Fibroblast of skin of abdomen (primary cell): ENCODE results near the gene SLC35F3.

ENCODE experiments used
- DNase-seq: peaks from one replicate; pipeline ENCODE4 v3.0.0-alpha.2; 2013

Gene SLC35F3

DNA sequence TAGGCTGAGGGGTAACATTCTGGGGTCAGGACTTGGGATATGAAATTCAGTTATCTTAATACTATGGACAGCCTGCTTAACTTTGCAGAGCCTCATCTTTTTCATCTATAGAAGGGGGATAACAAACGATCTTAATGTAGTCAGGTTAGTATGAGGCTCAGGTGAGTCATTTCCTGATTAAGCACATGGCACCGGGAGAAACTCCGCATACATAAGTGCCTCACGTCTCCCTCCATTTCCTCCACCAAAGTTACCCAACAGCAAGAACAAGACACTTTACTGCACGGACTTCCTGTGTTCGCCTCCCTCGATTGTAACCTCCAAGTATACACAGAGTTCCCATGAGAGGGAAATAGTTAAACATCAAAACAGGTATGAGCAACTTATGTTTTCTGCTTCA lies 356.1 kb downstream of the SLC35F3 start:
- DNase-seq, result no peak

DNA sequence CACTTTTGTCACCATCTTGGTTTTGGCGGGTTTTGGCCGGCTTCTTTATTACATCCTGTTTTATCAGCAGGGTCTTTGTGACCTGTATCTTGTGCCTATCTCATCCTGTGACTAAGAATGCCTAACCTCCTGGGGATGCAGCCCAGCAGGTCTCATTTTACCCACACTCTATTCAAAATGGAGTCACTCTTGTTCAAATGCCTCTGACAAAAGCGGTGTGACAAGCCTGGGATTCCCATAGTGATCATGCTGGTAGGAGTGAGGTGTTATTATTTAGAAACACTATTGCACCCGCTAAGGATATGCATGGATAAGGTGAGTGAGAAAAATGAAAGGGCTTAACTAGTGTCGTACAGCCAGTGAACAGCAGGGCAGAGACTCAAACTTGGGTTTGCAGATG lies 357.1 kb downstream of the SLC35F3 start:
- no peak for DNase-seq

DNA sequence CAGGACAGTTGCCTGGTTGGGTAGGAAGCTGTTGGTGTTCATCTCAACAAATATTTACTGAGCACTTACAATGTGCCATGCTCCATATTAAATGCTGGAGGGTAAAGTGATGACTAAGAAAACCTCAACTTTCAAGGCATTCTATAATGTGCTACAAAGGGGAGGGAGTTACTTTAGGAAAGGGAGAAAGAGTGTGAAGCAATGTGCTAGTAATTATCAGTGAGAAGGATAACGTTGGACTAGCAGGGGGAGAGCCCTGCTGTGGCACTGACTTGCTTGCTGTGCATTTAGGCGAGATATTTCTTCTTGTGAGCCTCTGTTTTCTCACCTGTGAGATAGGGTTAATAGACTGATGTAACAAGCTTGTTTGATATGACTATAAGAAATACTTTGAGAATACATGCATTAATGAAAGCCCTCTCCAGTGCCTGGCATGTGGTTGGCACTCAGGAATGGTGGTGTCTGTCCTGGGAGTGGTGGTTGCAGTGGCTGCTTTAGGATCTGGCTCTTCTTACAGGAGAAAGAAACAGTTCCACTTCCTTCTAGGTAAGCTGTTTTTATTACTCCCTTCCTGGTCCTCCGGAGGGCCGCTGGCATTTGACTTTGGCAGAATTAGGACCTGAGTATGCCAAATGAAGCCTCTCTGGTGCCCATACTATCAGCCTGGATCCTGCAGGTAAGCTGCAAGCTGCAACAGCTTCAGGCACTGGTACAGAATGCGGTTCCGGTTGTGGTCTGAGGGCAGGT lies 357.7 kb downstream of the SLC35F3 start:
- DNase-seq, result no peak

DNA sequence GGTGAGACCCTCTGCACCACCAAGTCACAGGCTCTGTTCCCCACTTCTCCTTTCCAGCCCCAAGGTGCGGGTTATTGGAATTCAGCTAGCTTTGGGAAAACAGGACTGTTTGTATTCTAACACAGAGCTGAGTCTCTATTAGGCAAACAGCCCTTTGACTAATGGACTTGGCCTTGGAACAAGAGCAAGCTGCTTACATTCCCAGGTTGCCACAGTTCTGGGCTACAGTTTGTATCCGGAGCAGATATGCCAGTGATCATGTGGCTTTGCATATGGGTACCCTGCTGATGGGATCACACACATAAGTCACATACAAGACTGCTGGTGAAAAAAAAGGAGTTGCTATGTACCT lies 358.3 kb downstream of the SLC35F3 start:
- DNase-seq, result no peak

DNA sequence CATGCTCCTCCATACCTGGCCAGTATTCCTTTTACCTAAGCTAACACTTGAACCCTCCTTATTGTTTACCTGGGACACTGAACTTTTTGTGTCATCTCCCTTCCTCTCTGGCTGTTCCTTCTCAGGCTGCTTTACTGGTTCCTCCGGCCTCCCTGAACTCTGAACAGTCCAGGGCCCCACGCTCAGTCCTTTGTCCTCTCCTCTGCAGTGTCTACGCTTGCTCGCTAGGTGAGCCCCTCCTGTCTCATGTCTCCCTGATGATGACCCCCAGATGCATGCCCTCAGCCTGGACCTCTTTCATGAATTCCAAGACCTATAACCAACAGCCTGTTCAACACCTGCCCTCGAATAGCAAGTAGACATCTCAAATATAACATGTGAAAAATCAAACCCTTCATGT lies 360.4 kb downstream of the SLC35F3 start:
- no peak for DNase-seq

DNA sequence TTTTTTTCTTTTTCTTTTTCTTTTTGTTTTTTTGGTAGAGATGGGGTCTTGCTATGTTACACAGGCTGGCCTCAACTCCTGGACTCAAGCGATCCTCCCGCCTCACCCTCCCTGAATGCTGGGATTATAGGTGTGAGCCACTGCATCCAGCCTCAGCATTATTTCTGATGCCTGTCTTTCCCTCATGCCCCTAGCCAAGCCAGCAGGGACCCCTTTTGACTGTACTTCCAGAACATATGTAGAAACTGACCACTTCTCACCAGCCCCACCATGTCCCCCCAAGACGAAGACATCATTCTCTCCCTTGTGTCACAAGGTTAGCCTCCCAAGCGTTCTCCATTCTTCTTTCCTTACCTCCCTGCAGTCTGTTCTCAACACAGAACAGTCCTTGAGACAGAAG lies 360.8 kb downstream of the SLC35F3 start:
- DNase-seq, result no peak

DNA sequence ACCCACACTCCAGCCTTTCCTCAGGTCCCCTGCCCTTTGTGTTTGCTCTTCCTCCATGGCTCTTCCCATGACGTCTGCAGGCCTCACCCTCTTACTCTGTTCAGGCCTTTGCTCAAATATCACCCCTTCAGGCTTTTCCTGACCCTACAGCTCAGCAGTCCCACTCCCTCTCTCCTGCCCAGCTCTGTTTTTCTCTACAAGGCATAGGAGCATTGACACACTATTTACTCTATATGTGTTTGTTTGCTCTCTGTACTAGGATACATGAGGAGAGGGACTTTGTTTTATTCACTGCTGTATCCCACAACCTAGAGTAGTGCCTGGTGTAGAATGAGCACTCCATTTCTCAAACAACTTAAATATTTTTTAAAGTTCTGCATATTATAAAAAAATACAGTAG lies 361.4 kb downstream of the SLC35F3 start:
- no peak for DNase-seq

DNA sequence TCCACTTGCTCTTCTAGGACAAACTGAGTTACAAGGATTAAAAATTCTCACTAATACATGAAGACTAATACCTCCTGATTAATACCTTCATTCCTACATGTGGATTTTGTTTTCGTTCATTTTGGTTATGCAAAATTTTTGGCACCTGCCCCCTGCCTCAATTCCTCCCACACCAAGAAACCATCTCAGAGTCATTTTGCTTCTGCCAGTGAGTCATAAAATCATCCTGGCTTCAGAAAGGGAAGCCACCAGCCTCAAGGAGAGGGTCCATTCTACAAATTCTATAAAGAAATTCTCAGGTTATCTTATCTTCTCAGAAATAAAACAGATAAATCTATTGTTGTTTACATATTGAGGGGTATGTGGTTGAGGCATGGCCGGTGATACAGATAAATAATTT lies 365.6 kb downstream of the SLC35F3 start:
- DNase-seq, result no peak

DNA sequence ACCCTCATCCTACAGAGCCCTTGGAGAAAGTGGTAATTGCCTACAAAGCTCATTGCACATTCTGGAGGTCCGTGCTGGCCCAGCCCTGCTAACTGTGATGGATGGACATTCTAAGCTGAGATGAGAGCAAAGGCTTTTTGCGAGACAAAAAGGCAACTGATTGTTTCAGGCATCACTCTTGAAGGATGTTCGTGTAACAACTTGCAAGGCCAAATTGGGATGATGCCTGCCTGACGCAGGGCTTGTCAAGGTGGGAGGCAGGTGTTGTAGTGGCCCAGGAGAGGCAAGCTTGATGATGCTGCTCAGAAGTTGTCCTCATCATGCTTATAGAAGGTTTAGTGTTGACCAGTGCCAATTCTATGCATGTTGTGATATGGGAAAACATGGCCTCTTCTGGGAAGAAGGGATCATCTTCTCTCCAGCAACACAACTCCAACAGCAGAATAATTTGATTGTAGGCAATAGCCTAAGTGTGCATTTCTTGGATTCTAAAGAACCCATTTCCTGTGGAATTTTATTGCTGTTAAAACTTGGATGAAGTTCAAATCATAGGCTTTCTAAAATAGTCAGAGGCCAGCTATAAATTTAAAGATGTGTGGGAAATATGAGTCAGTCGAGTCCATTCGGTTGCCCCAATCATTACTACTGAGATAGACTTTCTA lies 366.2 kb downstream of the SLC35F3 start:
- no peak for DNase-seq

DNA sequence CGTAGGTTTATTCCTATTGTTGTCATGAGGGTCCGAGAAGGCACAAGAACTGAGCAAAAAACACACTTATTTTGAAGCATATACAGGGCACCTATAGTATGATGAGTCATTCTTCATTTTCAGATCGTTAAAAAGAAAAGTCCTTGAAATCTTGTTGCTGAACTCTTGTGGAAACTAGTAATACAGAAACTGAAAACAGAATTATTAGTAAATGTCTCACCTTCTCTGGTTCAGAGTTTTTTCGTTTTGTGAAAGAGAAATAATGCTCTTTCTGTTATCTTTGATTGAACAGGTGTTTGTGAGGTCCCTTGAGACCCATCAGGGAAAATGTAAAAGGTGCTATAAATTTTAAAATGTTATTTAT lies 366.7 kb downstream of the SLC35F3 start:
- no peak for DNase-seq

DNA sequence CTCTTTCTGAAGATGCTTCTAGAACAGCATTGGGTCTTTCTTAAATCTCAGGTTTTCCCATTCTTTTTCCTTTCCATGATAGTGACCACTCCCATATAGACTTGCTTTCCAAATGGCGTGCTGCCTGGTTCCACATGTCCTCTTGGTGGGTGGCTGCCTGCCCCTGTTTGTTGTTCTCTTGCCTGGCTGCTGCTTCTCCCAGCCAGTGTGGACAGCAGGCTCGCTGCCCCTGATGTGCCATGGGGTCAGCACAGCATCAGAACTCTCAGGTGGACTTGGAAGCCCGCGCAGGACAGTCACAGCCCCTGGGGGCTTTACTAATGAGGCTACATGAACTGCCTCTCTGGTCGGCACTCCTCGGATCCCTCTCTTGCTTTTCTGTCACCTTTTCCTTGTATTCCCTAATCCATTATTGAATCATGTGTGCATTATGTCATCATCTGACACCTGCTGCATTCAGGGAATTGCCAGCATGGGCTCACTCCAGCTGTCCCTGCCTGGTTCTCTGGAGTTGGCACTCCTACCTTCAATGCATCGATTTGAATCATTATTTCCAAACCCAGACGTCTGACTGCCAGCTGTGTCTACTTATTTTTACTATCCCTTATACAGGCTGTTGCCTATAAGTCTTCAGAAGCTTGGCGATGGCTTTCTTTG lies 368.3 kb downstream of the SLC35F3 start:
- DNase-seq, result no peak

DNA sequence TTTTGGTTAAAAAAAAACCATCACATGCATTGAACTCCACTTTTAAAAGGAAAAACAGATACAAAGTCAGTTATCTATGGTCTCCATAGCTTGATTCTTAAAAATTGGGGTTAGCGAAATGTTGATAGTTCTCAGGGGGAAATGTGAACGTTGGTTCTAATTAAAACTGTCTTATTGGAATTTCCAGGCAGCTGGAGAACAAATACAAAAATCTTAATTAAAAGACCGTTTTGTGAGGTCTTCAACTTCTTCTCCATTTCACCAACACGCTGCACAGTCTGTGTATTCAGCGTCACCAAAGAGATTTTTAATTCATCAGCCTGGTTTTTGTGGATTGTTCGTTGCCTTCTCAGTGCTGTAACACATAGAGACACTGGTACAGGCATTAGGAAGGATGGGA lies 369.5 kb downstream of the SLC35F3 start:
- DNase-seq, result no peak

DNA sequence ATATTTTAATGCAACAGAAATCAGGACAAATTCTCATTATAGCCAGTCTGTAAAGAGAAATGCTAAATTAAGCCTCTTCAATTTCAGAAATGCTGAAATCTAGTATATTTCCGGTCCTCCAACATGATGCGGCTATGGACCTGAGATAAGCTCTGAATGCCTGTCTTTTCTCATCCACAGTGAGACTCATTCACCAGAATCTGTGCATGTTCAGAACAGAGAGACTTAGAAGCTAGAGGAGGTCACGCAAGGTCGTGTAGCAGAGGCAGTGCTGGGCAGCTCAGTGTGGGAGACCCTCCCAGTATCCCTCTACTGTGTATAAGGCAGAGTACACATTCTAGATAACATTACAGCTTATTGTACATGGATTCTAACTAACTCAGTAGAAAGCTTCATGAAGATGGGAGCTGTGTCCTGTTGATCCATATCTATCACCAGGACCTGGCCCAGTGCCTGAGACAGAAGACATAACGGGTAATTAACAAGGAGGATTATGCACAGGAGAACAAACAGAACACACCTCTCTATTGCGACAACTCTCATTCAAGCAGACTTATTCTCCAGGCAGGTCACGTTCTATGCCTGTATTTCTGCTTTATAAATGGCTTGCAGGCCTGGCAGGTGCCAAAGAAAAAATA lies 371.8 kb downstream of the SLC35F3 start:
- no peak for DNase-seq

DNA sequence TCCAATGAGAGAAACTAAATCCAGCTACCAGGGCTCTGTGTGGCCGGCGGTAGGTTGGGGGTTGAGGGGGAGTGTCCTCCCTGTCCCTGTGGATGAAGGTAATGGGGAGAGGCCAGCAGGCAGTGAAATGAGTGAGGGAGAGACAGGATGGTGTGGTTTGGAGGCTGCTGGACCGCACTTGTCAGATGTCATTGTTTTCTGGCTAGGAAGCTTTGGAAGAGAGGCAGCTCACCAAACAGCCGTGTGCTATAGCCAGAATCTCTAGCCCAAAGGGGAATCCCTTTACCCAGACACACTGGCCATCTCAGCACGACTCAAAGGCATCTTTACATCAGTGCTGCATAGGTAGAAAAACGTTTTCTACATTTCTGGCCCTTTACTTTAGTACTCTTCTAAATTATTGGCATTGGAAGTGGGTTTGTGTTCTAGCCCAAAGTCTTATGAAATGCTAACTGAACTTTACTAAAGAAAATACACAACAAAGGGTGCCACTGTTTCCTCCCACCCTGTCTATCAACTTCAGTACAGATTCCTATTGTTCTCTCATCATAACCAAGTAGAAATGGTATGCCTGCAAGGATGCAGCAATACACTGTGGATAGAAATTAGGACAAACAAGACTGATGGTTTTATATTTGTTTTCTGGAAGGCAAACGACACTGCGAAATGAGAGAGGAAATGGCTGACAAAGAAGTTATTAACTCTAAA lies 372.8 kb downstream of the SLC35F3 start:
- no peak for DNase-seq

DNA sequence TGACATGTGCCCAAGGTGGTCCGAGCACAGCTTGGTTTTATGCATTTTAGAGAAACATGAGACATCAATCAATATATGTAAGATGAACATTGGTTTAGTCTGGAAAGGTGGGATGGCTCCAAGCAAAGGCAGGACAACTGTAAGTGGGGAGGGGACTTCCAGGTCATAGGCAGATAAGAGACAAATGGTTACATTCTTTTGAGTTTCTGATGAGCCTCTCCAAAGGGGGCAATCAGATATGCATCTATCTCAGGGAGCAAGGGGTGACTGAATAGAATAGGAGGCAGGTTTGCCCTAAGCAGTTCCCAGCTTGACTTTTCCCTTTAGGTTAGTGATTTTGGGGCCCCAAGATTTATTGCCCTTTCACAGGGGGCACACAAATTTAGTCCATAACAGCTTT lies 374.5 kb downstream of the SLC35F3 start:
- no peak for DNase-seq

DNA sequence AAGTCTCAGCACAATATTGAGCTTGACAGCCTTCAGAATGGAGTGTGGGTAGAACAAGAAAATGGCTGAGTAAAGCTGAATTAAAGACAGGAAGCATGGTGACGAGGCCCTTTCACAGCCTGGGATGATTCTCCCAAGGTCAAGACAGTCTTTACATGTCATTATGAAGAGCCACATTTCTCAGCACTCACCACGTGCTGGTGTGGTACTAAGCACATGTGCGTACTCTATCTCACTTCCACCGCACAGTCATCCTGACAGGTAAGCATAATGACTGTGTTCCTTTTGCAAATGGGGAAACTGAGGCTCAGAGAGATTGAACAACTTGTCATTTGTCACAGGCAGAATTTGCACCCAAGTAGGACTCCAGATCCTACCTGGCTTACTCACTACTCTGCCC lies 376.0 kb downstream of the SLC35F3 start:
- DNase-seq, result no peak

DNA sequence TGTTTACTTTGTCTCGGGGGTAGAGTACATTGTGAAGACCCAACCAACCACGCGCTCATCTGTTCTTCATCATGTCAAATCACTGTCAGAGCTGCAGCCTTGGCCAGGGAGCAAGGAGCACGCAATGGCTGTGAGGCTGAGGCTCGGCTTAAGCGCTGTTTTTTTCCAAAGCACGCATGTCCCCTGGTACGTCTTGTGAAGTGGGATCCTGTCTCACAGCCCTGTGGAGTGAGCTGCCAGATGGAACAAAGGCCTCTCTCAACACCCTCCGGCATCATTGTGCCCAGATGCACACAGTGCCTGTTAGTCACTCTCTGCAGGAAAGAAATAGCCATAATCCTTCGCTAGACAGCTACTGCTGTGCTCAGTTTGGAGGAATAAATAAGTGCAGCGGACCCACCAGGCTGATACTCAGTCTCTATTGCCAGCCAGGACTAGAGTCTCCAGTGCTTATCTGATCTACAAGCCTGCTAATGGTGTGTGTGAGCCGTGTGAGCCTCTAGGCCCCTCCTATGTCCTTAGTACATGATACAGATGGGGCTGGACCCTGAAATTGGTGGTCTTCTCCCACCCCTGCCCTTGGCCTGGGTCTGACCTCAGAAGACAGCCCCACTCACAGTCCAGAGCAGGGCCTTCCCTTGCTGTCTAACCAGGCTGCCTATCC lies 377.5 kb downstream of the SLC35F3 start:
- no peak for DNase-seq

DNA sequence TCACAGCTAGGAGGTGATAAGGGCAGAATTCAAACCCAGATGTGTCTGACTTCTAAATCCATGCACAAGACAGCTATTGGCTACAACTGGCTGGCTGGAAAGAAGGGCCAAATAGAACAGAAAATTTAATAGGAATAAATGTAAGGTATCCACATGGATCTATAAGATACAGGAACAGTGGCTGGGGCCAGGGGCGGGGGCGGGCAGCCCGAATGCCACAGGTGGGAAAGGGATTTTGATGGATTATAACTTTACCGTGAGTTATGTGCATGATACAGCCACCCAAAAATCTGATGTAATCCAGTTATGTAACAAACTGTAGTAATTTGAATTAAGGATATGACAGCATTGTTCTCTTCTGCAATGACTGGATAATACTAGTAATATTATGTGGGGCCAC lies 381.7 kb downstream of the SLC35F3 start:
- DNase-seq, result no peak

DNA sequence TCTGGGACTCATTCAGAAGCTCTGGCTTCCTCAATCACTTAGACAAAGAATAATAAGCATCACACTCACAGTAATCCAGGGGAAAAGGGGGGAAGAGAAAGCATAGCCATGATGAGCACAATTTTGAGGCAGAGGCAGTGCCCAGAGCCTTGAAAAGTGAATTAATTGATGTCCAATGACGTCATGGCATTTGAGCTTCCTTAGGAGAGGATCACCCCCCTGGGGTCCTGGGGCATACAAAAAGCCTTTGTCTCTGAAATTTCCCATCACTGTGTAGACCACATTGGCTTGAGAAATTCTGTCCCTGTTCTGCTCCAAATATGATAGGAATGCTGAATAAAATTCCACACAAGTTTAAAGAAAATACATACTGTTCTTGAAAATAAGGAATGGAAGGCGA lies 384.5 kb downstream of the SLC35F3 start:
- DNase-seq, result no peak

DNA sequence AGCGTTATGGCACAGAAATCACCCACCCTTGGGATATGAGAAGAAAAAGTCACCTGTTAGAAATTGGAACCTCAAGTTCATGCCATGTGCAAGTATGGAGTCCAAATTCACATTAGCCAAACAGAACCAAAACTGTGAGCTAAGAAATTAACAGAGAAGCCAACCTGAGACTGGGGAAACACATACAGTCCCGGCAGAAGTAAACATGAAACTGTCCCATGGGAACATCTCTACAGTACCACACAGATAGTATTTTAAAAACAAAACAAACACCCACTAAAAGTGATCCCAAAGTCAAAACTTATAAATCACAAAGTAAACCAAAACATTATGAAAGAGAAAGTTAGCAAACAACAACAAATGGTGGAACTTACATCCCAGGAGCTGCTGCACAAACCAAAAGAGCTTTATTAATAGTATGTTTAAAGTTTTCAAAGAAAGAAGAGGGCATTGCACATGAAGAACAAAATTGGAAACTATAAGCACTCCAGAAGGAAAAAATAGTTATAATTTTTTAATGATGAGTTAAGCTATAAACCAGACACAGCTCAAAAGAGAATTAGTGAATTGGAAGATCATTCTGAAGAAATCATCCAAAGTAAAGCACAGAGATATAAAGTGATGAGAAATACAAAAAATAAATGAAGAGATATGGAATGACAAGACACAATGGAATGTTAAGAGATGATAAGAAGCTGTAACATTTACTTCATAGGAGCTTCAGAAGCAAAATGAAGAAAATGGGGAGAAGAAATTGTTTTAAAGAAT lies 385.2 kb downstream of the SLC35F3 start:
- no peak for DNase-seq

DNA sequence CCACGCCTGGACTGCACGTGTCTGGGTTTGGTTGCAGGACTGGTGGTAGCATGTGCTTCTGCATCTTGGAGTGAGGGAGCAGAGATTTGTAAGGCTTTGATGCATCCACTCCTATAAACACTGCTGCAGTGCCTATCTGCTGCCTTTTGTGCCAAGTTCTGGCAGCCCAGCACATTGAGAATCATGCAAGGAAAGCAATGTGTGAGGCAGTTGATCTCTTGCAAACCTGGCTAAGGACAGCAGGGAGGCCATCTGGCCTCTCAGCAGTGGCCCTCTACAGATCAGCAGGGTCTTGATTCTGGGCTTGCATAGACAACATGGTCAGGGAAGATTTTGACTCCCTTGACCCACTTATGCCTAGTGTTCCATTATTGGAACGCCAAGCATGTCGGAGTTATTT lies 387.5 kb downstream of the SLC35F3 start:
- no peak for DNase-seq

DNA sequence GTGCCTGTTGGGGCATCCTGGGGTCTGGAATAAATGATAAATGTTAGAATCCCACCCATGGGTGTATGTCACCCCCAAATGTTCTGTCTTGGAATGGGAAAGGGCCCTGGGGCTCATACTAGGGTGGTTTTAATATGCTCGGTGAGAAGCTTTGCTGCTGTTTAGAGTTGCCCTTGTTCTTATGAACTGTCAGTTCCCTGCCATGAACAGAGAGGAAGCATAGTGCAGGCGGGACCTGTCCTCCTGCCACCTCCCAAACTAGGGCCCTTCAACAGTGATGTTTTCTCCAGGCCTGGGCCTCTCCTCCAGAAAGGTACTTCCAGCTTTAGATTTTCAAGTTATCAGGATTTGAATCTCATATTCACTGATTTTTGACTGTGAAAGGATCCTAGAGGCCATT lies 388.1 kb downstream of the SLC35F3 start:
- no peak for DNase-seq
